ENCODE results near the gene RNF138. TPM values are rescaled to one million over a fixed set of nuclear protein-coding genes. Genes with fewer than 3 reads are reported as not detected.
A peak's percentile ranks its signal among the peaks of the same experiment; 100 is the strongest.
"Not testable (repeated sequence)": the region's sequence is repeated elsewhere in the genome, so short reads cannot be mapped to it uniquely, and the experiment has no call there.

The RNF138 gene
- total RNA-seq, 1 donor from 2014 or later: 24.6 TPM

DNA sequence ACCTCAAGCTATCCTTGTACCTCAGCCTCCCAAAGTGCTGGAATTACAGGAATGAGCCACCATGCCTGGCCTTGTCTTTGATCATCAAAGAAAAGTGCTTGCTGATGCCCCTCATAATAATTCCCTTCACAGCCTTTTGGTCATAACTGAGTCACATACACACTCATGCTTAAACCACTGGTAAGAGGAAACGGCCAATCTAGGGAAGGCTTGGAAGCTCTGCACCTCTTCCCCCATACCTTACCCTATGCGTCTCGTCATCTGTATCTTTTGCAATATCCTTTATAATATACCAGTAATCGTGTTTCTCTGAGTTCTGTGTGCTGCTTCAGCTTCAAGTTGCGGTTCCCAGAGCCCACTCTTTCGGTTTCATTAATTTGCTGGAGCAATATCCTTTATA lies 4.8 kb upstream of the RNF138 start:
- no peaks in the 10 kb centered on the region for H3K4me1 Mint-ChIP-seq (ENCODE audit: low read depth, unreplicated experiment)
- H3K9me3 Mint-ChIP-seq (ENCODE audit: unreplicated experiment): peaks cover 3% of the 10 kb centered on the region
- H3K36me3 Mint-ChIP-seq (ENCODE audit: unreplicated experiment): no peaks in the 10 kb centered on the region
- H3K27me3 Mint-ChIP-seq (ENCODE audit: unreplicated experiment): peaks cover 3% of the 10 kb centered on the region
- TF ChIP-seq, protein P1, sequence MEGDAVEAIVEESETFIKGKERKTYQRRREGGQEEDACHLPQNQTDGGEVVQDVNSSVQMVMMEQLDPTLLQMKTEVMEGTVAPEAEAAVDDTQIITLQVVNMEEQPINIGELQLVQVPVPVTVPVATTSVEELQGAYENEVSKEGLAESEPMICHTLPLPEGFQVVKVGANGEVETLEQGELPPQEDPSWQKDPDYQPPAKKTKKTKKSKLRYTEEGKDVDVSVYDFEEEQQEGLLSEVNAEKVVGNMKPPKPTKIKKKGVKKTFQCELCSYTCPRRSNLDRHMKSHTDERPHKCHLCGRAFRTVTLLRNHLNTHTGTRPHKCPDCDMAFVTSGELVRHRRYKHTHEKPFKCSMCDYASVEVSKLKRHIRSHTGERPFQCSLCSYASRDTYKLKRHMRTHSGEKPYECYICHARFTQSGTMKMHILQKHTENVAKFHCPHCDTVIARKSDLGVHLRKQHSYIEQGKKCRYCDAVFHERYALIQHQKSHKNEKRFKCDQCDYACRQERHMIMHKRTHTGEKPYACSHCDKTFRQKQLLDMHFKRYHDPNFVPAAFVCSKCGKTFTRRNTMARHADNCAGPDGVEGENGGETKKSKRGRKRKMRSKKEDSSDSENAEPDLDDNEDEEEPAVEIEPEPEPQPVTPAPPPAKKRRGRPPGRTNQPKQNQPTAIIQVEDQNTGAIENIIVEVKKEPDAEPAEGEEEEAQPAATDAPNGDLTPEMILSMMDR (IDR thresholded peaks at IDR 0.05; ENCODE audit: partially characterized antibody, unreplicated experiment): no peak
- no peak overlapping the region for H3K4me3 Mint-ChIP-seq (ENCODE audit: unreplicated experiment)
- DNase-seq: no peak
- no peak overlapping the region for H3K27ac Mint-ChIP-seq (ENCODE audit: unreplicated experiment)

DNA sequence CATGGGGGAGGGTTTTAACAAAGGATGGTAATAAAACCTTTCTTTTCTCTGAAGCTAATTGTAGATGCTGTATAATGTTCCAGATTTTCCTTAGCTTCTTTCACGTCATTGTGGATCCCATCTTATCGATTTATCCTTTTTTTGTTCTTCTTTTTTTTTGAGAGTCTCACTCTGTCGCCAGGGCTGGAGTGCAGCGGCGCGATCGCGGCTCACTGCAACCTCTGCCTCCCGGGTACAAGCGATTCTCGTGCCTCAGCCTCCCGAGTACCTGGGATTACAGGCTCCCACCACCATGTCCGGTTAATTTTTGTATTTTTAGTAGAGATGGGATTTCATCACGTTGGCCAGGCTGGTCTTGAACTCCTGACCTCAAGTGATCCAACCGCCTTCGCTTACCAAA lies 843 bp upstream of the RNF138 start:
- not testable (repeated sequence) for DNase-seq; H3K4me3 Mint-ChIP-seq (ENCODE audit: unreplicated experiment); H3K36me3 Mint-ChIP-seq (ENCODE audit: unreplicated experiment); H3K9me3 Mint-ChIP-seq (ENCODE audit: unreplicated experiment); H3K27ac Mint-ChIP-seq (ENCODE audit: unreplicated experiment)
- peaks cover 12% of the 10 kb centered on the region for H3K4me1 Mint-ChIP-seq (ENCODE audit: low read depth, unreplicated experiment)
- peaks cover 13% of the 10 kb centered on the region for H3K27me3 Mint-ChIP-seq (ENCODE audit: unreplicated experiment)

DNA sequence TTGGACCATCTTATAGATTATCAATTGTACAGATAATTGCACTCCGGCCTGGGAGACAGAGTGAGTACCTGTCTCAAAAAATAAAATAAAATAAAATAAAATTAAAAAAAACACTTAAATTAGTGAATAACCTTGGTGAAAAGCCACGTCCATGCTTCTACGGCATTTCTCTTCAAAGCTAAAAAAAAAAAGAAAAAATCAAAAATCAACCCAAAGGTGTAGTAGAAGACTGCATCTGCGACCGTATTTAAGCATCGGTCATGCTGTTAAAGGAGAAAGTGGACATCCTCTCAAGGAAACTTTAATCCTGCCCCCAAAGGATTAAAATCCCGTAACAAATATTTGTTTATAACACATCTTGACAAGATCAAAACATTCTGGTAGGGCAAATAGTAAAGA lies 350 bp upstream of the RNF138 start:
- H3K36me3 Mint-ChIP-seq (ENCODE audit: unreplicated experiment): no peaks in the 10 kb centered on the region
- H3K27ac Mint-ChIP-seq (ENCODE audit: unreplicated experiment): peak overlapping the region; percentile 94
- H3K9me3 Mint-ChIP-seq (ENCODE audit: unreplicated experiment): peaks cover 7% of the 10 kb centered on the region
- no peak for DNase-seq
- H3K27me3 Mint-ChIP-seq (ENCODE audit: unreplicated experiment): peaks cover 13% of the 10 kb centered on the region
- TF ChIP-seq, protein P1 (IDR thresholded peaks at IDR 0.05; ENCODE audit: partially characterized antibody, unreplicated experiment): no peak
- H3K4me1 Mint-ChIP-seq (ENCODE audit: low read depth, unreplicated experiment): peaks cover 17% of the 10 kb centered on the region
- peak overlapping the region; percentile 93 for H3K4me3 Mint-ChIP-seq (ENCODE audit: unreplicated experiment)

DNA sequence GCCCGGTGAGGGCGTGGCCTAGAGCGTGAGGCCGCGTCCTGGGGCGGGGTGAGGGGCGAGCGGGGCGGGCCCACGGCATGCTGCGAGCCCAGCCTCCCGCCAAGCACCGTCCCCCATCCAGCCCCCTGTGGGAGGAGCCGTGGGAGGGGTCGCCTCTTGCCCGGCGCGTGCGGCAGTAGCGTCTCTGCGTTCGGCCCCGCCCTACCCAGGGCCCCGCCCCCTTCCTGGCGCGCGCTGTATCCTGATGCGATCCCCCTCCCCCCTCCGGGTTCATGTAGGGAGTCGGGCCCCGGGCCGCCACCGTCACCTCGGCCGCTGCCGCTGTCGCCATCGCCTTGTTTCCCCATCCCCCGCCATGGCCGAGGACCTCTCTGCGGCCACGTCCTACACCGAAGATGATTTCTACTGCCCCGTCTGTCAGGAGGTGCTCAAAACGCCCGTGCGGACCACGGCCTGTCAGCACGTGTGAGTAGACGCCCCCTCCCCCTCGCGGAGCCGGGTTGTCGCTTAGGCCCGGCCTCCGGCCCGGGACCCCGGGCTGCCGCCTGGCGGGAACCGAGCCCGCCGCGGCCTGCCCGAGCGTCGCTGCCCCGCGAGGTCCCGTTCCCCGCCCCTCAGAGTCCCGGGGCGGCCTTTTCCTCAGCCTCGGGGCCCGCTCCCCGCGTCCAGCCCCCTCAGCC lies 888 bp downstream of the RNF138 start:
- DNase-seq: peak; percentile 100
- peaks cover 13% of the 10 kb centered on the region for H3K27me3 Mint-ChIP-seq (ENCODE audit: unreplicated experiment)
- H3K27ac Mint-ChIP-seq (ENCODE audit: unreplicated experiment): peak overlapping the region; percentile 94
- peaks cover 17% of the 10 kb centered on the region for H3K4me1 Mint-ChIP-seq (ENCODE audit: low read depth, unreplicated experiment)
- peak overlapping the region; percentile 99 for H3K4me3 Mint-ChIP-seq (ENCODE audit: unreplicated experiment)
- H3K36me3 Mint-ChIP-seq (ENCODE audit: unreplicated experiment): no peaks in the 10 kb centered on the region
- TF ChIP-seq, protein P1 (IDR thresholded peaks at IDR 0.05; ENCODE audit: partially characterized antibody, unreplicated experiment): no peak
- H3K9me3 Mint-ChIP-seq (ENCODE audit: unreplicated experiment): peaks cover 7% of the 10 kb centered on the region

DNA sequence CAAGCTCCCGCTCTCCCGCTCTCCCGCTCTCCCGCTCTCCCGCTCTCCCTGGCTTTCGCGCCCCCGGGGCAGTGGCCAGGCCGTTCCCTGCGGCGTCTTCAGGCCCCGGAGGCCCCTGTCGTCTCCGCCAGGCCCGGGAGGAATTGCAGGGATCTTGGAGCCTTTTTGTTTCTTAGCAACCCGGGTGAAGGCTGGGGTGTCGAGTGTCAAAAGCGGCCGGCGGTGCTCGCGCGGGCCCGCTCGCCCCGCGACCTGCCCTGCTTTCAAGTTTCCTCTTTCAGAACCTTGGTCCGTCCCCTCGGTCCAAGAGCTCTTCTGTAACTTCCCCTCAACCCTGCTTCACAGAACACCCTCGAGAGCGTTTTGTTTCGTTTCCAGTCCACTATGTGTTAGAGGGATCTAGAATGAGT lies 1.4 kb downstream of the RNF138 start:
- peak overlapping the region; percentile 95 for H3K27ac Mint-ChIP-seq (ENCODE audit: unreplicated experiment)
- peaks cover 13% of the 10 kb centered on the region for H3K27me3 Mint-ChIP-seq (ENCODE audit: unreplicated experiment)
- H3K4me3 Mint-ChIP-seq (ENCODE audit: unreplicated experiment): peak overlapping the region; percentile 99
- no peaks in the 10 kb centered on the region for H3K36me3 Mint-ChIP-seq (ENCODE audit: unreplicated experiment)
- peaks cover 17% of the 10 kb centered on the region for H3K4me1 Mint-ChIP-seq (ENCODE audit: low read depth, unreplicated experiment)
- TF ChIP-seq, protein P1 (IDR thresholded peaks at IDR 0.05; ENCODE audit: partially characterized antibody, unreplicated experiment): no peak
- DNase-seq: peak; percentile 64
- H3K9me3 Mint-ChIP-seq (ENCODE audit: unreplicated experiment): peaks cover 7% of the 10 kb centered on the region

Data from glutamatergic neuron (in vitro differentiated cells).